Aorta (tissue), 5 donors: ENCODE data around the gene ADNP. TPM values are rescaled to one million over a fixed set of nuclear protein-coding genes. Genes with fewer than 3 reads are reported as not detected.

Source experiments
- ATAC-seq: fragments of 200-7000 bp; cut with Tn5 transposase; one replicate; pipeline ENCODE4 v1.9.1; 2022; ENCODE audit warnings: moderate library complexity; ENCODE audit not compliant: low FRiP score
- DNase-seq, 2 donors: peaks; one replicate each; pipeline ENCODE4 v3.0.0-alpha.2; 2020
- H3K27ac ChIP-seq, 2 donors: one replicate each; pipeline ENCODE4 v1.5.1; 2013; ENCODE audit warnings: low read length in 2 of 2, mild to moderate bottlenecking in 2 of 2, moderate library complexity in 2 of 2, control low read depth in 1 of 2, inconsistent platforms in 1 of 2, low read depth in 1 of 2
- H3K27me3 ChIP-seq, 2 donors: one replicate each; pipeline ENCODE4 v1.6.1; 2013; ENCODE audit warnings: control low read depth in 1 of 2, low read length in 1 of 2, mild to moderate bottlenecking in 1 of 2, moderate library complexity in 1 of 2; ENCODE audit not compliant: insufficient read depth in 2 of 2, control insufficient read depth in 1 of 2
- H3K36me3 ChIP-seq, 2 donors: one replicate each; pipeline ENCODE4 v1.6.1; 2013; ENCODE audit warnings: control low read depth in 1 of 2, low read length in 1 of 2, mild to moderate bottlenecking in 1 of 2; ENCODE audit not compliant: insufficient read depth in 2 of 2, control insufficient read depth in 1 of 2
- H3K4me1 ChIP-seq, 2 donors: one replicate each; pipeline ENCODE4 v1.6.1; 2013; ENCODE audit warnings: low read length in 2 of 2, control low read depth in 1 of 2, mild to moderate bottlenecking in 1 of 2, moderate library complexity in 1 of 2; ENCODE audit not compliant: insufficient read depth in 2 of 2, control insufficient read depth in 1 of 2
- H3K4me3 ChIP-seq, 2 donors: one replicate each; pipeline ENCODE4 v1.5.1; 2013; ENCODE audit warnings: low read length in 2 of 2, control low read depth in 1 of 2, mild to moderate bottlenecking in 1 of 2
- H3K9me3 ChIP-seq: one replicate; pipeline ENCODE4 v1.6.1; 2013; ENCODE audit warnings: mild to moderate bottlenecking, low read length; ENCODE audit not compliant: control insufficient read depth
- WGBS, 2 donors: extraction: QIAGEN DNeasy Blood & Tissue Kit; methylation state at CpG; one replicate each; pipeline ENCODE4 v1.1.7; 2013; 5-methylcytosine and 5-hydroxymethylcytosine counted together
- intact Hi-C, 2 donors: fragments of 100-400 bp; cut with DNase I; formaldehyde crosslinking; loops; one replicate each; pipeline versions ENCODE4 v1.14.2 to v1.15.0; 2022
- polyA plus RNA-seq, 2 donors: library from polyadenylated mRNA; stranded (reverse); fragments of 200-250 nt; gene quantifications; one replicate each; pipeline ENCODE4 v1.2.3, GENCODE V29; 2013
- total RNA-seq, 2 donors: library from RNA; stranded (reverse); fragmentation: NEBNext Ultra II Directional; extraction: Animal tissue kit (Norgen Biotek cat#: 25700); gene quantifications; one replicate each; pipeline ENCODE4 v1.2.1, GENCODE V29; 2021
- donor health status: healthy with polysubstance abuse.
- donor health status: Bipolar disorder and iron deficiency.
- donor health status: DM: no; HTN: no; CAD: no.
- donor health status: DM: no; HTN: no; CAD: no.
- donor health status: DM: yes; HTN: yes; CAD: no.

ADNP gene
- total and polyA plus RNA-seq, 4 donors: 9.4 to 61.4 (median 39.0) TPM

- no peak for ATAC-seq
- H3K27me3 ChIP-seq: no peaks in the 10 kb centered on the region
- 90 to 92% methylated on average over 18 of the region's 18 CpGs for WGBS, 2 donors
Observed at GRCh38 chr20:50854506-50855249, 76.6 kb downstream of the ADNP start.

GRCh38 chr20:50852085-50852484, 79.2 kb downstream of the ADNP start:
- Histone ChIP-seq H3K4me1 (no peaks in the 10 kb centered on the region), H3K36me3 (no peaks in the 10 kb centered on the region), H3K27me3 (no peaks in the 10 kb centered on the region), H3K9me3 (no peaks in the 10 kb centered on the region), H3K27ac (no peak overlapping the region), H3K4me3 (no peak overlapping the region)
- ATAC-seq (no peak), DNase-seq (no peak)
- intact Hi-C loops: no loop called here
- 97 to 98% methylated on average over 9 of the region's 9 CpGs for WGBS, 2 donors

More at GRCh38 chr20:50854506-50855249, 76.6 kb downstream of the ADNP start:
- Histone ChIP-seq H3K4me3 (no peak overlapping the region), H3K9me3 (no peaks in the 10 kb centered on the region), H3K4me1 (no peaks in the 10 kb centered on the region), H3K36me3 (no peaks in the 10 kb centered on the region), H3K27ac (no peak overlapping the region)
- intact Hi-C loops: no loop called here
- no peak for DNase-seq

- H3K36me3 ChIP-seq: no peaks in the 10 kb centered on the region
- WGBS, 2 donors: 73 to 79% methylated on average over 13 of the region's 13 CpGs
- no peak for DNase-seq
Observed at GRCh38 chr20:50850721-50851286, 80.4 kb downstream of the ADNP start.

GRCh38 chr20:50848846-50849673, 82.2 kb downstream of the ADNP start:
- ATAC-seq: peak; percentile 13
- Histone ChIP-seq H3K27ac (no peak overlapping the region), H3K27me3 (no peaks in the 10 kb centered on the region), H3K36me3 (no peaks in the 10 kb centered on the region), H3K4me1 (no peaks in the 10 kb centered on the region), H3K9me3 (no peaks in the 10 kb centered on the region), H3K4me3 (no peak overlapping the region)
- intact Hi-C loops: no loop called here
- DNase-seq: no peak
- 23 to 29% methylated on average over 18 of the region's 18 CpGs for WGBS, 2 donors

More at GRCh38 chr20:50850721-50851286, 80.4 kb downstream of the ADNP start:
- ATAC-seq: no peak
- intact Hi-C loops: no loop called here
- H3K4me1 ChIP-seq: no peaks in the 10 kb centered on the region
- H3K9me3 ChIP-seq: no peaks in the 10 kb centered on the region
- H3K27me3 ChIP-seq: no peaks in the 10 kb centered on the region
- no peak overlapping the region for H3K4me3 ChIP-seq
- H3K27ac ChIP-seq: no peak overlapping the region

- H3K4me1 ChIP-seq: no peaks in the 10 kb centered on the region
- no peaks in the 10 kb centered on the region for H3K36me3 ChIP-seq
- no peaks in the 10 kb centered on the region for H3K27me3 ChIP-seq
- intact Hi-C loops: no loop called here
- no peaks in the 10 kb centered on the region for H3K9me3 ChIP-seq
- no peak overlapping the region for H3K27ac ChIP-seq
- no peak overlapping the region for H3K4me3 ChIP-seq
- 22 to 23% methylated on average over 8 of the region's 8 CpGs for WGBS, 2 donors
- peak in 1 of 2 donors; percentile 73 for DNase-seq
- ATAC-seq: peak; percentile 28
Observed at GRCh38 chr20:50848341-50848808, 82.9 kb downstream of the ADNP start.

- DNase-seq (no peak), ATAC-seq (peak; percentile 20)
- WGBS, 2 donors: 90 to 91% methylated on average over 15 of the region's 15 CpGs
- Histone ChIP-seq H3K27ac (no peak overlapping the region), H3K9me3 (no peaks in the 10 kb centered on the region), H3K27me3 (no peaks in the 10 kb centered on the region), H3K4me3 (no peak overlapping the region), H3K36me3 (no peaks in the 10 kb centered on the region), H3K4me1 (no peaks in the 10 kb centered on the region)
- intact Hi-C loops: no loop called here
Observed at GRCh38 chr20:50845566-50846215, 85.5 kb downstream of the ADNP start.

GRCh38 chr20:50844430-50845100, 86.7 kb downstream of the ADNP start:
- Histone ChIP-seq H3K27me3 (no peaks in the 10 kb centered on the region), H3K4me1 (no peaks in the 10 kb centered on the region), H3K27ac (peak overlapping the region in 1 of 2 donors; percentile 16), H3K36me3 (no peaks in the 10 kb centered on the region), H3K4me3 (no peak overlapping the region), H3K9me3 (no peaks in the 10 kb centered on the region)
- WGBS, 2 donors: 36 to 37% methylated on average over 9 of the region's 9 CpGs
- ATAC-seq: peak; percentile 52
- peak; percentile 85 to 87 for DNase-seq
- intact Hi-C loops: no loop called here
